Stromal cell of bone marrow (primary cell): ENCODE results near the gene TOP2B.

Source experiments
- DNase-seq: peaks from one replicate; pipeline ENCODE4 v3.0.0-alpha.2; 2012; ENCODE audit warnings: low read depth

Gene TOP2B

GRCh38 chr3:25582242-25582641 is 82.5 kb downstream of the TOP2B start:
- DNase-seq, result peak; percentile 38

DNA sequence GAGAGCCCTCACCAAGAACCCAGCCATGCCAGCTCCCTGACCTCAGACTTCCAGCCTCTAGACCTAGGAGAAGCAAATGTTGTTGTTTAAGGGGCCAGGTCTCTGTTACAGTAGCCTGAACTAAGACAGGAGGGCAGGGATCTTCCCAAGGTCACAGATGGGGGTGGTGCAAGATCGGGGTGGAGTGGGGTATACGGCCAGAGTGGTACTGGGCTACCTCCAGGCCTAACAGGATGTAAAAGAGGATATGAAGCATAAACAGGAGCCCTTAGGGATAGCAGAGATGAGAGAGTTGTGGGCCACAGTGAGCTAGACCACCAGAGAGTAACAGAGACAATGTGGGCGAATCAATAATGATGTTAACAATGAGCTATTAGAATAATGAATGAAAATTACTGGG is 82.9 kb downstream of the TOP2B start:
- DNase-seq, result no peak

GRCh38 chr3:25581335-25581734 is 83.4 kb downstream of the TOP2B start:
- no peak for DNase-seq

DNA sequence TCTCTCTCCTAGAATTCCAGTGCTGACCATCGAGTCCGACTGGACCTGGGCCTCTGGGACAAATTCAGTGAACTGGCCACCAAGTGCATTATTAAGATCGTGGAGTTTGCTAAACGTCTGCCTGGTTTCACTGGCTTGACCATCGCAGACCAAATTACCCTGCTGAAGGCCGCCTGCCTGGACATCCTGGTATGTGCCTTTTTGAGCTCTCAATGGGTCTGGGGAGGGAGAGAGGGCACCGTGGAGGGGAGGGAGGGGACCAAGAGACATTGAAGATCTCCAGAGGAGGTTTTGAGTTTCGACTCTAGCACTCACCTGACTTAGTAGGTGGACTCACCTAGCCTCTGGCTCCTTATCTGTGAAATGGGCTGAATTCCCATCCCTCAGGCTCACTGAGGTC is 84.2 kb downstream of the TOP2B start:
- DNase-seq, result no peak

DNA sequence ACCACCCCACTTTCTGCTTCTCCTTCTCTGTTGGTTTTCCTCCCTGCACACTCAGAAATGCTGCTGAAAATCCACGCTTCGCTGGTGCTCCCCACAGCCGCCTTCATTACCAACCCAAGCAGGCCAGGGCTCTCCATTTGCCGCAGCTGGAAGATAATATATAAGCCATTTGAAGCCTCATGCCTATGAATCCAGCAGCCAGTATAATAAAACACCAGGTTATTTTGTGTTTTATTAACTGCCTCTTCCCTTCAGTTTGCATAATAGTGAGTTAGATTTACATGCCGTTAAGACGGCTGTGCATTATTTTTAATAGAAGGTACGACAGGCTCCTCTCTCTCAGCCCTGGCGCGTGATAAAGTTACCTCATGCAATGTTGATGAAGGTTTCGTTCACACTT is 86.6 kb downstream of the TOP2B start:
- no peak for DNase-seq

DNA sequence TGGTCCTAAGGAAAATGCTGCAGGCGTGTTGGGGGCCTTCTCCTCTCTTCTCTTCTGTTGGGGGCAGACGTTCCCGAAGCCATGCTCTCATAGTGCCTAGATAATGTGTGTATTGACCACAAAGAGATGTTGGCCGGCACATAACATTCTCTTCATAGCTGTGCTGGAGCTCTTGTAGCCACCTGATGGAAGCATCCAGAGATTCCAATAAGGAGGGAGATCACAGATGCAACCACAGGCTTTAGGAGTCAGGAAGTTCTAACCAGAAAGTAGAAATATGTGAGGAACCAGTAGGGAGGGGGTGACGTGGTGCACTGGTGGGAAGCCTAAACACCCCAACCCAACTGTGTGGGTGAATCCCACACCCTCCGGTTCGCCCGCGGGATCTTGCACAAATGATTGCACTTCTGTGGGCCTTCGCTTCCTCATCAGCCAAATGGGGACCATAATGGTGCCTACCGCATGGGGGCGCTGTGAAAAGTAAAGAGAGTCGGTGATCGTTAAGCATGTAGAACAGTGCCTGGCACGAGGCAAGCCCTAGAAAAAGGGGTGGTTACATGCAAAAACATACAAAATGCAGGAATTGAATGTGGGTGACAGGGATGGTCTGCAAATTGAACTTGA is 87.8 kb downstream of the TOP2B start:
- DNase-seq, result no peak

GRCh38 chr3:25576146-25576545 is 88.6 kb downstream of the TOP2B start:
- DNase-seq, result no peak

- DNase-seq, result no peak
These were observed 89.7 kb downstream of the TOP2B start for GRCh38 chr3:25575001-25575400.

GRCh38 chr3:25574172-25574765 is 90.4 kb downstream of the TOP2B start:
- no peak for DNase-seq

- DNase-seq, result no peak
These were observed 91.1 kb downstream of the TOP2B start for GRCh38 chr3:25573386-25574171.

GRCh38 chr3:25572919-25573385 is 91.8 kb downstream of the TOP2B start:
- peak; percentile 27 for DNase-seq

GRCh38 chr3:25572336-25572735 is 92.4 kb downstream of the TOP2B start:
- DNase-seq, result no peak

GRCh38 chr3:25571285-25571684 is 93.4 kb downstream of the TOP2B start:
- DNase-seq, result no peak

DNA sequence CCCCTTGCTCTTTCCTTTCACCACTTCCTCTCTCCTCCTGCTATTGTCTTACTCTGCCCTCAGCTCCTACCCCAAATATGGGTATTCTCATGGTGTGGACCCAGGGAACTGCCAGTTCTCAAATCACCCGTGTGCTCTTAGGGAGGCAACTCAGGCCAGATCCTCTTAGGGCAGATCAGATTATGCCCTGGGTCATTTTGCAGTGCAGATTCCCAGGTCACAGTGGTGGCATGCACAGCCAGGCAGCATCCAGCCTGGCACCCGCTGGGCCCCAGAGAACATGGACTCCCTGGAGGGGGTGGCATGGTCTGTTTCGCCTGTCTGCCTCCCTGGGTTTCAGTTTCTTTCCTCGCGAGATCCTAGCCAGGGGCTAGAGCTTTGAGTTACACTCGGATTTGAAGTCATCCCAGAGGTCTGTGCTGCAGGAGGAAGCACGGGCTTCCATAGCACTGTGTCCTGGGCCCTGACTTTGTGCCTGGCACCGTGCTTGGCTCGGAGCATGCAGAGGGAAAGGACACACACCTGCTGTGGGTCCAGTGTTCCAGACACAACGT is 96.1 kb downstream of the TOP2B start:
- DNase-seq, result no peak

GRCh38 chr3:25567806-25568524 is 96.7 kb downstream of the TOP2B start:
- no peak for DNase-seq

DNA sequence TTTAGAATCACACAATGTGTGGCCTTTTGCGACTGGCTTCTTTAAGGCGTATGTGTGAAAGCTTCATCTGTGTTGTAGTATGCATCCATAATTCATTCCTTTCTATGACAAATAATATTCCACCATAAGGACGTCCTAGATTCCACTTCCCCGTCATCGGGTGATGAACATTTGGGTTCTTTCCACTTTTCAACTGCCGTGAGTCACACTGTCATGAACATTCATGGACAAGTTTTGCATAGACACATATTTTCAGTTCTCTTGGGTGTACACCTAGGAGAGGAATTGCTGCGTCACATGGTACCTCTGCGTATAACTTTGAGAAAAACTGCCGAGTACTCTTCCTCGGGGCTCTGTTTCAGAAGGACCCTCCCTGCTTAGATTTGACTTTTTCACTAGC is 97.3 kb downstream of the TOP2B start:
- DNase-seq, result no peak

- no peak for DNase-seq
These were observed 98.3 kb downstream of the TOP2B start for GRCh38 chr3:25566358-25566920.

DNA sequence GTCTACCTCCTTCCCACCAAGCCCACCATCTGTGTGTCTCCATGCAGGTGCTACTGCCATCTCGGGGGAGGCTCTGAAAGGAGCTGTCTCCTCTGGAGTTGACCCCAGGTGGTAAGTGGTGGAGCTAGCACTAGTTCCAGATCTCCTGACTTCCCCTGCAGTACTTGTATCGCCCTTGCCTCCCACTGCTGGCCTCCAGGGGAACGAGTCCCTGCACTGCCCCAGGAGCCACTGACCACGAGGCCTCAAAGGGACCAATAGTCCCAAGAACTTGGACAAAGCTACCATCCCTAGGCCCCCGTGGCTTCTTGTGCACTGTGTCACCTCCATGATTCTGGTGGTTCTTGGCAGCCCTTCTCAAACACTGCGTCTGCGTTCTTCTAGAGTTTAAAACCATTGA is 98.9 kb downstream of the TOP2B start:
- DNase-seq, result no peak

GRCh38 chr3:25564075-25564474 is 100.6 kb downstream of the TOP2B start:
- no peak for DNase-seq

DNA sequence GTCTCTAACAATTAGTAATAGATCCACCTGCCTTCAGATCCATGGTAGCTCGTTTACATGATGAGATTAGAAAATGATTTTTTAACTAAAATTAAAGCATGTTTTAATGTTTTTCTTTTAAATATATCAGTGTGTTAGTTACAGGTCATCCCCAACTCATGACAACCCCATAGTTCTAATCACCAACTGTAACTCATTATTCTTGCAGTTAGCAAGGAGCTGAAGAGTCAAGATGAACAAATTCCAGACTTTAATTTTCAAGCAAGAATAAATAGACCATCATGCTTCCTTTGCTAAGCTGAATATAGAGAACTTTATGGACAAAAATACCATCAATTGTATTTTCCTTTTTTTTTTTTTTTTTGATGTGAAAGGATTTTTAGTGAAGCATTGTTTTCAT is 101.1 kb downstream of the TOP2B start:
- no peak for DNase-seq

- DNase-seq, result no peak
These were observed 105.9 kb downstream of the TOP2B start for GRCh38 chr3:25558796-25559195.

DNA sequence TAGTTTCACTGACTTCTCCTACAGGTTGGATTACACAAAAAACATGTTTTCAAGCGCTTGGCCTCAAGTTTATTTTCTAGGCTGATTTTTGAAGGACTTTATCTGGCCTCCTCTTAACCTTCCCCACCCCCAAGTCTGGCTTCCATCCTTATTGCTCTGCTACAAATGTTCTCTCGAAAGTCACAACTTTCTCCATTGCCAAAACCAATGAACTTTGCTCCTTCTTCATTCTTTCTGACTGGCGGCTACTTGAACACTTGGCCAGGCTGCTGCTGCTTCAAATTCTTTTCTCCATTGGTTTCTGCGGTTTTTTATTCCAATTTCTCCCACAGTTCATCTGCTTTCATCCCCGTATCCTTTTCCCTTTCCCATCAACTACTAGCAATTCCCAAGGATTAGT is 106.6 kb downstream of the TOP2B start:
- DNase-seq, result peak; percentile 45
